K562 (cell line): Measurements from ENCODE around the gene RPL11.

Experiments used
- DDX20 ChIP-seq: fragments of 450-650 bp; IDR thresholded peaks from 2 replicates; pipeline ENCODE4 v1.6.1; 2016; ENCODE audit warnings: missing genetic modification characterization, low read depth, mild to moderate bottlenecking, missing compliant biosample characterization, moderate library complexity
- EGR1 ChIP-seq: fragments of 450-650 bp; conservative IDR thresholded peaks from 2 replicates; pipeline ENCODE4 v1.6.1; 2017; ENCODE audit warnings: mild to moderate bottlenecking
- ELF1 ChIP-seq: fragments of 200-800 bp; sonication (Bioruptor generic); IDR thresholded peaks from 2 replicates; pipeline ENCODE4 v1.6.1; 2016; ENCODE audit warnings: missing genetic modification characterization, missing compliant biosample characterization
- MYNN ChIP-seq, 2 experiments: sonication (generic); formaldehyde crosslinking in 1 of 2; IDR thresholded peaks; 2 replicates each; pipeline versions ENCODE4 v1.5.0 to v1.6.1; 2016 to 2020; ENCODE audit warnings: antibody characterized with exemption in 1 of 2, missing genetic modification reagents in 1 of 2
- RAD51 ChIP-seq: fragments of 450-650 bp; IDR thresholded peaks from 2 replicates; pipeline ENCODE4 v1.7.1; 2016; ENCODE audit warnings: low read depth, mild to moderate bottlenecking, borderline replicate concordance
- SP2 ChIP-seq: IDR thresholded peaks from 2 replicates; pipeline ENCODE4 v1.6.1; 2011; ENCODE audit warnings: mild to moderate bottlenecking, low read depth, low read length, moderate library complexity; ENCODE audit not compliant: poor library complexity, severe bottlenecking; ENCODE audit errors: extremely low read depth
- SREBF1 ChIP-seq: fragments of 150-350 bp; IDR thresholded peaks from 2 replicates; pipeline ENCODE4 v1.6.1; 2014; ENCODE audit warnings: antibody characterized with exemption, low read depth, low read length, borderline replicate concordance
- ZNF175 ChIP-seq: fragments of 200-800 bp; sonication (Bioruptor generic); IDR thresholded peaks from 2 replicates; pipeline ENCODE4 v1.6.1; 2016; ENCODE audit warnings: low read depth, mild to moderate bottlenecking, missing genetic modification characterization, missing compliant biosample characterization
- TF ChIP-seq, protein P1 (sequence below): fragments of 450-650 bp; IDR thresholded peaks from 2 replicates; pipeline ENCODE4 v1.6.1; 2018; ENCODE audit not compliant: partially characterized antibody
- TF ChIP-seq, protein P2 (sequence below), 3 experiments: IDR thresholded peaks in 2 of 3; conservative IDR thresholded peaks in 1 of 3; 2 replicates each; pipeline ENCODE4 v1.5.1; 2011 to 2012; ENCODE audit warnings: low read length in 3 of 3, mild to moderate bottlenecking in 3 of 3, control low read depth in 2 of 3, improper control_type of control experiment in 1 of 3, inconsistent platforms in 1 of 3, low read depth in 1 of 3, mixed read lengths in 1 of 3, moderate library complexity in 1 of 3; ENCODE audit not compliant: insufficient read depth in 2 of 3

DNA sequence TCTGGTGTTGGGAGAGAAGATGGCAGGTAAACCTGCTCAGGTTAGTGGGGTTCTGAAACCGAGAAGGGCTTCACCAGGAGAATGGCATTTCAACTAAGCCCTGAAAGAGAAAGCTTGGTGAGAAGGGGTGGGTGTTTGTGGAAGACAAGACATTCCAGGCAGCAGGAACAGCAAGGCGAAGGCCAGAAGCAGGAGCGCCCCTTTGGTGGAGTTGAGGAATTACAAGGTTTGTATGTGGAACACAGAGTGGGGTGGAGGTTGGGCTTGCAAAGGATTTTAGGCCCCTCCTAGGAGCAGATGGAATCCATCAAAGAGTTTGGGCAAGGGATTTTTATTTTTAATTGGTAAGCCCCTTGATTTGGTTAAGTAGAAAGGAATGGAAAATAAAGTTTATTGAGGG, 26.9 kb downstream of the RPL11 start:
- no peak for TF ChIP-seq MYNN (IDR thresholded peaks at IDR 0.05)
- no peak for TF ChIP-seq MYNN (CRISPR knock-in tag; IDR thresholded peaks at IDR 0.05)
- TF ChIP-seq EGR1 = no peak
- no peak for TF ChIP-seq DDX20 (tag)
- TF ChIP-seq, protein P1, sequence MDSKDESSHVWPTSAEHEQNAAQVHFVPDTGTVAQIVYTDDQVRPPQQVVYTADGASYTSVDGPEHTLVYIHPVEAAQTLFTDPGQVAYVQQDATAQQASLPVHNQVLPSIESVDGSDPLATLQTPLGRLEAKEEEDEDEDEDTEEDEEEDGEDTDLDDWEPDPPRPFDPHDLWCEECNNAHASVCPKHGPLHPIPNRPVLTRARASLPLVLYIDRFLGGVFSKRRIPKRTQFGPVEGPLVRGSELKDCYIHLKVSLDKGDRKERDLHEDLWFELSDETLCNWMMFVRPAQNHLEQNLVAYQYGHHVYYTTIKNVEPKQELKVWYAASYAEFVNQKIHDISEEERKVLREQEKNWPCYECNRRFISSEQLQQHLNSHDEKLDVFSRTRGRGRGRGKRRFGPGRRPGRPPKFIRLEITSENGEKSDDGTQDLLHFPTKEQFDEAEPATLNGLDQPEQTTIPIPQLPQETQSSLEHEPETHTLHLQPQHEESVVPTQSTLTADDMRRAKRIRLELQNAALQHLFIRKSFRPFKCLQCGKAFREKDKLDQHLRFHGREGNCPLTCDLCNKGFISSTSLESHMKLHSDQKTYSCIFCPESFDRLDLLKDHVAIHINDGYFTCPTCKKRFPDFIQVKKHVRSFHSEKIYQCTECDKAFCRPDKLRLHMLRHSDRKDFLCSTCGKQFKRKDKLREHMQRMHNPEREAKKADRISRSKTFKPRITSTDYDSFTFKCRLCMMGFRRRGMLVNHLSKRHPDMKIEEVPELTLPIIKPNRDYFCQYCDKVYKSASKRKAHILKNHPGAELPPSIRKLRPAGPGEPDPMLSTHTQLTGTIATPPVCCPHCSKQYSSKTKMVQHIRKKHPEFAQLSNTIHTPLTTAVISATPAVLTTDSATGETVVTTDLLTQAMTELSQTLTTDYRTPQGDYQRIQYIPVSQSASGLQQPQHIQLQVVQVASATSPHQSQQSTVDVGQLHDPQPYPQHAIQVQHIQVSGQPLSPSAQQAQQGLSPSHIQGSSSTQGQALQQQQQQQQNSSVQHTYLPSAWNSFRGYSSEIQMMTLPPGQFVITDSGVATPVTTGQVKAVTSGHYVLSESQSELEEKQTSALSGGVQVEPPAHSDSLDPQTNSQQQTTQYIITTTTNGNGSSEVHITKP = no peak
- TF ChIP-seq RAD51 = no peak
- no peak for TF ChIP-seq ELF1 (tag)
- TF ChIP-seq SP2 = no peak
- no peak for TF ChIP-seq ZNF175 (CRISPR knock-in tag)
- no peak for TF ChIP-seq SREBF1
- TF ChIP-seq, protein P2, sequence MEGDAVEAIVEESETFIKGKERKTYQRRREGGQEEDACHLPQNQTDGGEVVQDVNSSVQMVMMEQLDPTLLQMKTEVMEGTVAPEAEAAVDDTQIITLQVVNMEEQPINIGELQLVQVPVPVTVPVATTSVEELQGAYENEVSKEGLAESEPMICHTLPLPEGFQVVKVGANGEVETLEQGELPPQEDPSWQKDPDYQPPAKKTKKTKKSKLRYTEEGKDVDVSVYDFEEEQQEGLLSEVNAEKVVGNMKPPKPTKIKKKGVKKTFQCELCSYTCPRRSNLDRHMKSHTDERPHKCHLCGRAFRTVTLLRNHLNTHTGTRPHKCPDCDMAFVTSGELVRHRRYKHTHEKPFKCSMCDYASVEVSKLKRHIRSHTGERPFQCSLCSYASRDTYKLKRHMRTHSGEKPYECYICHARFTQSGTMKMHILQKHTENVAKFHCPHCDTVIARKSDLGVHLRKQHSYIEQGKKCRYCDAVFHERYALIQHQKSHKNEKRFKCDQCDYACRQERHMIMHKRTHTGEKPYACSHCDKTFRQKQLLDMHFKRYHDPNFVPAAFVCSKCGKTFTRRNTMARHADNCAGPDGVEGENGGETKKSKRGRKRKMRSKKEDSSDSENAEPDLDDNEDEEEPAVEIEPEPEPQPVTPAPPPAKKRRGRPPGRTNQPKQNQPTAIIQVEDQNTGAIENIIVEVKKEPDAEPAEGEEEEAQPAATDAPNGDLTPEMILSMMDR (IDR thresholded peaks at IDR 0.05 in 2 of 3, conservative IDR thresholded peaks at IDR 0.05 in 1 of 3; ENCODE audit: insufficient read depth in 2 of 3, low read depth in 1 of 3, low read length in 3 of 3) = peak; percentile 78 to 90 (median 79)
